Skin of body (tissue), 2 donors: Measurements from ENCODE around the gene ANAPC16. TPM values are rescaled to one million over a fixed set of nuclear protein-coding genes. Genes with fewer than 3 reads are reported as not detected.
A peak's percentile ranks its signal among the peaks of the same experiment; 100 is the strongest.
"Not testable (repeated sequence)": the region's sequence is repeated elsewhere in the genome, so short reads cannot be mapped to it uniquely, and the experiment has no call there.

ENCODE experiments used
- DNase-seq: peaks from one replicate; lab custom pipeline; 2025; lab: John Stamatoyannopoulos, UW
- total RNA-seq: library from RNA; depleted of rRNA; stranded (reverse); fragments of >200 nt; gene quantifications from one replicate; pipeline ENCODE4 v1.2.3, GENCODE V29; 2014

The ANAPC16 gene
- total RNA-seq, 1 donor from 2014 or later = 54.7 TPM

GRCh38 chr10:72242675-72243074, 26.9 kb downstream of the ANAPC16 start:
- DNase-seq = peak; percentile 29

GRCh38 chr10:72243822-72244437, 28.1 kb downstream of the ANAPC16 start:
- peak; percentile 94 for DNase-seq

DNA sequence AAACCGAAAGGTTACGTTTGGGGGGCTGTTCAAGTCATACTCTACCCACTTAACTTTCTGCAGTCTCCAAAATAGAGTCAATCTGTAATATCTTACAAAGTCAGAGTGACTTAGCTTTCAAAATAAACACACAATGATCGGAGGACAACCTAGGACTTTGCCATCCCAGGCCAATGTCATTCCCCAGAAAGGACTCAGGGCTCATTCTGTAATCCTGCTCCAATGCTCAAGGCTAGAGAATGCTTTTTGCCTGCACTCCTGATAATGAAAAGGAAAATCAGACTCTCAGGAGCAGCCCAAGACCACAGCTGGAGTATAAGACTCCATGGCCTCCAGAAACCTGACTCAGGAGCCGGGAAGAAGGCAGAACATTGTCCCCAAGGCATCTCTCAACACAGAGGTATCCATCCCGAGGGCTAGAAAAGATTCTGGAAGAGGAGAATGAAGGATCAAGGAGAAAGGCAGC, 28.8 kb downstream of the ANAPC16 start:
- no peak for DNase-seq

DNA sequence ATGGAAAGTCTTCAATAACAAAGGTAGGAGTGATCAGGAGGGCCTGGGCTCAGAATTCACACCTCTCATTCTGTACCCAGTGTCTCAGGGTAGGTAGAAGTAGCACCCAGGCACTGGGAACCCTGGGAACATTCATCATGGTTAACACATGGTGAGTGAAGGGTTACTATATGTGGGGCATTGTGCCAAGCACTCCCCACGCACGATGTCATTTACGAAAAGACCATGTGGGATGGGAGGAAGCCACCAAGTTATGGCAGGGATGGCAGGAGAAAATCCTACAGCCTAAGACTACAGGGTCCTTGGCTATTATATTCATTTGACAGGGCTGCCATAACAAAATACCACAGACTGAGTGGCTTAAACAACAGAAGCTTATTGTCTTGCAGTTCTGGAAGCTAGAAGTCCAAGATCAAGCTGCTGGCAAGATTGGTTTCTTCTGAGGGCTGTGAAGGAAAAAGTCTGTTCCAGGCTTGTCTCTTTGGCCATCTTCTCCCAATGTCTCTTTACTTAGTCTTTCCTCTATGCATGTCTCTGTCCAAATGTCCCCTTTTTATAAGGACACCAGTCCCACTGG, 30.2 kb downstream of the ANAPC16 start:
- DNase-seq = no peak

DNA sequence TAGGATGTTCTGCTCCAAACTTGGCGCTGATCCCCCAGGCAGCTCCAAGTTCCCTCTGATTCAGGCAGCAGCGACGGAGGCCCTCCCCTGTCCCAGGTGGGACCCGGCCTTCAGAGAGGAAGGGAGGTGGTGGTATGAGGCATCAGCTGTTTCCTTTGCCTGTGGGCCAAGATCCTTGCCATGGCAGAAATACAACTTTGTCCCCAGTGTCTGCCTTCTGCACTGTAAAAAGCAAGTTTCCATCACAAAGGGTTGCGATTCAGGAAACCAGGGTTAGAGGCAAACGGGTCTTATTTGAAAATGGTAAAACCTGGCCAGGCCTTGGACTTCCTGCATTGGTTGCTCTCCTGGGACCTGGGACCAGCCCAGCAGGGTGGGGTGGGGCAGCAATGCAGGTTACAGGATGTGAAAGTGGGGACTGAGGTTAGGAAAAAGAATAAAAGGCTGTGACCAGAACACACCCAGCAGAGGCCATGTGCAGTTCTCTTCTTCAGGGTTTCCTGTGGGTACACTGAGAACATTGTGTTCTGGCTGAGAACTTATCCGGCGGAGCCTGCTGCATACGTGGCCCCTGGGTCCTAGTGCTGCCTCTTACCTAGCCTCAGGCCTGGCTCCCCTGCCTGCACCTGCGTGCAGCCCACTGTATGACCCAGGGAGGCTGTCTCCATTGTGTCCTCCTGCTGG, 32.8 kb downstream of the ANAPC16 start:
- DNase-seq = peak; percentile 89

- not testable (repeated sequence) for DNase-seq
These were observed 33.5 kb downstream of the ANAPC16 start for GRCh38 chr10:72249176-72249862.

- DNase-seq = peak; percentile 85
These were observed 34.9 kb downstream of the ANAPC16 start for GRCh38 chr10:72250666-72251065.

DNA sequence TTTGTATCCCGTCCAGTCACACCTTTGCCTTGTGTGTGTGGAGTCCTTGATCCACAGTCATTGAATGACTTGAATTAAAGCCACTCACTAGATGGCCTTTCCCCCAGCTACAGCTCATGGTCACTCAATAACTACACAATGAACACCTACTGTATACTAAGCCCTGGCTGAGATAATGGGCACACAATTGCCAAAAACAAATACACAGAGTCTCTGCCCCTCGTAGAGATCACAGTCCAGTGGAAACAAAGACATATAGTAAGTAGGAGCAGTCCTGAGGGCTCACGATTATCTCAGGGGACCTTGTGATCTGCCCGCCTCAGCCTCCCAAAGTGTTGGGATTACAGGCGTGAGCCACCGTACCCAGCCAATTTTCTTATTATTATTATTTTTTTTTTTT, 35.8 kb downstream of the ANAPC16 start:
- no peak for DNase-seq

DNA sequence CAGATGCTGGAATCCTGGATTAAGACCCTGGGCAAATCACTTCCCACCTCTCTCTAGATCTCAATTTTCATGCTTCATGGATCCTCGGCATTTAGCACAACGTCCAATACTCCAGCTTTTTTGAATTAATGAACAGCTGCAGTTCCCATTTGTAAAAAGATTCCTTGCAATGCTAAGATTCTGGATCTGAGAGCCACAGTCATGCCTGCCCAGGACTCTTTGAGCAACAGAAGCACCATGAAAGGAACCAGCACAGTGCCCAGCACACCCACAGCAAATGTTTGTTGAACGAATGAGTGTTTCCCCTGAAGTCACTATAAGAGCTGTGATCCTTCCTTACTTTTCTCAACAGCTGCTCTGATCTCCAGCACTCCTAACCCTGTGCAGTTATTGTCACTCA, 37.2 kb downstream of the ANAPC16 start:
- DNase-seq = peak; percentile 86

DNA sequence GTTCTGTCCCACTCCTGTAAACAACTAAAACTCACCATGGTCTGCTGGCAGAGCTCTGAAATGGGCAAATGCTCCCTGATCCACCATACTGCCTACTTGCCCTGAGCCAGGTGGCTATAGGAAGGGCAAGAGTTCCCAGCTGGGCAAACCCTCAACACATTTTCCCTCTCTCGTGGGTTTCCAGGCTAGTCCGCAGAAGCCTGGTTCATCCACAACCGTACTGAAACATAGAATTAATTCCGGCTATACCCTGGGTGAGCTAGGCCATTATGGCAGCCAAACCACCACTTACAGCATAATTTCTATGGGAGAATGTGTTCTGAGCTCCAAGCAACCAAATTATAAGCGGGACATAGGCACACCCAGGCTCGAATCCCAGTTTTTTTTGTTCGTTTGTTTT, 37.8 kb downstream of the ANAPC16 start:
- DNase-seq = no peak

DNA sequence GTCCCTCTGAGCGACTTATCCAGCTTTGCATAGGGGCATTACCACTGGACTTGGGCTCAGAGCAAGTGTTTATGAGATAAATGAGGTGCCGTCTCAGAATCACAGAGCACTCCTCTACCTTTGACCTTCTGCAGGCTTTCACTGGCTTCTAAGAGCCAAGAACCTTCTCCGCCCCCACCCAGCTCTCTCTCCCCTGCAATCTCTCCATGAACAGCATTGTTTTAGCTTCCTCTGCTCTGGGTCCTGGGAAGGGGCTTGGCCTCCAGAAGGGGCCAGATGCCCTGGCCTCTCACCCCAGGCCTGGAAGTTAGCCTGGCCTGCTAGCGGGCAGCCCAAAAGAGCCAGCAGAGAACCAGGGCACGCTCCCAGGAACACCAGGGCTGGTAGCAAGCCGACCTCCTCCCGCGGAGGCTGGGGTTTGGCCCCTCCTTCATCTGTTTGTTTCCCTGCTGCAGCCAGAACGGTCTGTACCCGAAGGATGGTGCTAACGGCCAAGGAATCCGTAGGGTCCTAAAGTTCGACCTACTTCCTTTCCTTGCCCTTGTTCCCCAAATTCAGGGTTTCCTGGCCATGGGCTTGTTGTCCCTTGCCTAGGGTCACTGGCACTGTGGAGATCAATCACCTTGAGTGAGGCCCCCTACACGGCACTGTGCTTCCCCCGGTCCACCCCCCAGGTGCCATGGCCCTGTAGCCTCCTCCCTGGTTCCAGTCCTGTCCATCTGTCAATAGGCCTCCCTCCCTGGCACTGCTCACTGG, 39.2 kb downstream of the ANAPC16 start:
- peak; percentile 83 for DNase-seq

DNA sequence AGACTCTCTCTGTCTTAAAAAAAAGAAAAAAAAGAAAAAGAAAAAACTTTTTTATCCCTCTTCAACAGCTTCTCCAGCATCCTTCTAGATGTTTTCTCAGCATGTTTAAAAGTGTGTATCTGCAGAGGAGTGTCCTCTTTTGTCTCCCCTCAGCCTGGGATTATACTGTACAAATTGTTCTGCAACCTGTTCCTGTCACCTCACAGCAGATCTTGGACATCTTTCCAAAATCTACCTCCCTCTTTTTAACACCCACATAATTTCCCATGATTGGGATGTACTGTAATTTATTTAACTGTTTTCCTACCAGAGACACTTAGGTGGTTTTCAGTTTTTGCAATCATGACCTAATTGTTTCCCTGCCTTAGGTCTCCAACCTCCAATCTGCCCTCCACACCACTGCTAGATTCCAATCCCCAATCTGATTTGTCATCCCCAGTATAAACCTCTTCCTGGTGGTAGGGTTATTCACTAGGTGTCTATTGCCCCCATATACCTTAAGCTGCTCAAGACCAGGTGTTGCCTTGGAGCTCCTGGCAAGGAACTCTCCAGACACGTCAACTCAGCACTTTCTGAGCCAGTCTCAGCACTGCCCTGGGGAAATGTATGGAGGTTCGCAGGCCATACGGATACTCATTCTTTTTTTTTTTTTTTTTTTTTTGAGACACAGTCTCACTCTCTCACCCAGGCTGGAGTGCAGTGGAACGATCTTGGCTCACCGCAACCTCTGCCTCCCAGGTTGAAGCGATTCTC, 40.3 kb downstream of the ANAPC16 start:
- no peak for DNase-seq

GRCh38 chr10:72257051-72257892, 41.5 kb downstream of the ANAPC16 start:
- no peak for DNase-seq

GRCh38 chr10:72258617-72259016, 42.8 kb downstream of the ANAPC16 start:
- no peak for DNase-seq

DNA sequence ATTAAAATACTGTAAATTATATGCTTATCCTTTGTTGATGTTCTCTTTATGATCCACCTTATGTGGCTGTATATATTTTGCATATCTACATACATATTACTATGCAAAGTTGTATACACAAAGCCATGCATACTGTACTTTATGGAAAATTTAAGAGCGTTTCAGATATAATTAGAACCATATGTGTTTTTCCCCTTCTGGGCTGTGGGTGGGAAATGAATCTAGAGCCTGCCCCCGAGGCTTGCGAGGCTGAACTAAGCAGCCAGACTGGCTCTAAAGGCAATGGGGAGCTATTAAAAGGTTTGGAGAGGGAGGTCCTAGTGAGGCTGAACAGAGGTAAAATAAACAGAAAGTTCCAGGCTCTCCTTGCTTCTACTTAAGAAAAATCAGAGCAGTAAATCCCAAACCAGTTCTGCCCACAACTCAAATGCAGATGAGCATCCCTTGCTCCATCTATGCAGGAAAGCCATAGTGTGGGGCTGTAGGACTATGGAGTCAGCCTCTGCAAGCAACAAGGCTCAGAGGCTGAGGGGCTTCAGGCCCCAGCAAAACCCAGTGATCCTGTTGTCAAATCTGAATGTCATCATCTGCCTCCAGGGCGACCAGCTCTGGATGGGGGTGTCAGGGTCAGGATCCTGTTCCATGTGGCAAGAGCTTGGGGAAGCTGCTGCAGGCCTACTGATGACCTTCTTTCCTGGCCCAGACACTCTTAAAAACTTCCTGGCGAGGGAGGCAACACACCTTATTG, 43.9 kb downstream of the ANAPC16 start:
- peak; percentile 92 for DNase-seq

GRCh38 chr10:72260239-72260975, 44.6 kb downstream of the ANAPC16 start:
- DNase-seq = peak; percentile 97

DNA sequence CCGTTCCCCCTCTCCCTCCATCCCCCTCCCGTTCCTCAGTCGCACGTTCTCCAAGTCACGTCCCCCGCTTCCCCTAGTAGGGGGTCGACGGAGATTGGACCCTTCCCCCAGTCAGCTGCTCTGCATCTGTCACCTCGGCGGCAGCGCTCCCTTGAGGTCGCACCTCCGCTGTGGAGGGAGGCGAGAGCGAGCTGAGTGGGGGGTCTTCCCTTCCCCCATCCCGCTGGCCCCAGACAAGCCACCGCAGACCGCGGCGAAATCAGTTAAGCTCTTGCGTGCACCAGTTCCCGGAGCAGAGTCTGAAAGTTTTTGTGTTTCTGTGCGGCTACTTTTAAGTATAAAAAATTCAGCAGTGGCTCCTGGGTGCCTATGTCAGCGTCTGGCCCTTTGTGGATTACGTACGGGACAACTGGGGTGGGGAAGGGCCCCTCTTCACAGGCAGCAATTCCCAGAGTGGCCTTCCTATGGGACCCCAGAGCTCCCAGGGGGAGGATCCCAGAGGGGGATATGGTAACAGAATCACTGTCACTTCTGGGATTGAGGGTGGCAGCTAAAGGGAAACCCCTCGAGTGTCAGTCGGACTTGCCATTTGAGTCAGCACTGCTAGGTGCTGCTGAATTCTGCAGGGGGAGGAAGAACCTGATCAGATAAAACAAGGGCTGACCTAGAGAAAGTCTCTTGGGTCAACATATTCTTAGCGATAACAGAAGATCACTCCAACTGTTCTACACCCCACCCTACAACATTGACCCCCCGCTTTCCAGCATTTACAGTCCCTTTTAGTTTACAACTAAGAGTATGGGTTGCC, 45.4 kb downstream of the ANAPC16 start:
- DNase-seq = no peak
